Muscle of back (tissue), 11 donors: ENCODE data around the gene RNF150. TPM values are rescaled to one million over a fixed set of nuclear protein-coding genes. Genes with fewer than 3 reads are reported as not detected.
A peak's percentile ranks its signal among the peaks of the same experiment; 100 is the strongest.

Source experiments
- DNase-seq, 3 donors: peaks; one replicate each; pipeline versions ENCODE4 v3.0.0 to v3.0.0-alpha.2; 2013
- polyA plus RNA-seq, 10 donors: library from polyadenylated mRNA; unstranded; fragments of 120-200 nt; gene quantifications; one replicate each; pipeline ENCODE4 v1.2.1, GENCODE V29; 2013; ENCODE audit not compliant: insufficient read length in 10 of 10

RNF150 gene
- polyA plus RNA-seq, 10 donors: 30.4 to 43.4 (median 38.0) TPM

GRCh38 chr4:140931911-140932310 is 201.4 kb downstream of the RNF150 start:
- DNase-seq: no peak

- no peak for DNase-seq
Observed at GRCh38 chr4:140930557-140930956, 202.7 kb downstream of the RNF150 start.

- no peak for DNase-seq
Observed at GRCh38 chr4:140930011-140930410, 203.3 kb downstream of the RNF150 start.

GRCh38 chr4:140928880-140929279 is 204.4 kb downstream of the RNF150 start:
- DNase-seq: no peak

GRCh38 chr4:140926672-140927071 is 206.6 kb downstream of the RNF150 start:
- no peak for DNase-seq

GRCh38 chr4:140925417-140925816 is 207.9 kb downstream of the RNF150 start:
- no peak for DNase-seq

GRCh38 chr4:140924761-140925392 is 208.4 kb downstream of the RNF150 start:
- no peak for DNase-seq

- no peak for DNase-seq
Observed at GRCh38 chr4:140906993-140907962, 226.0 kb downstream of the RNF150 start.

GRCh38 chr4:140904904-140905303 is 228.4 kb downstream of the RNF150 start:
- DNase-seq: peak in 2 of 3 donors; percentile 64 to 77

- peak in 1 of 3 donors; percentile 64 for DNase-seq
Observed at GRCh38 chr4:140903522-140904475, 229.5 kb downstream of the RNF150 start.

GRCh38 chr4:140901736-140902336 is 231.4 kb downstream of the RNF150 start:
- DNase-seq: no peak

- peak; percentile 72 to 89 (median 73) for DNase-seq
Observed at GRCh38 chr4:140893939-140894338, 239.3 kb downstream of the RNF150 start.

- DNase-seq: no peak
Observed at GRCh38 chr4:140888054-140888453, 245.2 kb downstream of the RNF150 start.

- no peak for DNase-seq
Observed at GRCh38 chr4:140887467-140887866, 245.8 kb downstream of the RNF150 start.

GRCh38 chr4:140884431-140885058 is 248.7 kb downstream of the RNF150 start:
- DNase-seq: peak in 1 of 3 donors; percentile 79

- no peak for DNase-seq
Observed at GRCh38 chr4:140877781-140878180, 255.5 kb downstream of the RNF150 start.

- DNase-seq: peak; percentile 64 to 83 (median 70)
Observed at GRCh38 chr4:140876615-140877364, 256.5 kb downstream of the RNF150 start.

- DNase-seq: peak in 1 of 3 donors; percentile 40
Observed at GRCh38 chr4:140875746-140876452, 257.4 kb downstream of the RNF150 start.

GRCh38 chr4:140874056-140874455 is 259.2 kb downstream of the RNF150 start:
- no peak for DNase-seq
